ENCODE data around the gene BUD13.
"Not testable (repeated sequence)": the region's sequence is repeated elsewhere in the genome, so short reads cannot be mapped to it uniquely, and the experiment has no call there.

BUD13 gene, protein sequence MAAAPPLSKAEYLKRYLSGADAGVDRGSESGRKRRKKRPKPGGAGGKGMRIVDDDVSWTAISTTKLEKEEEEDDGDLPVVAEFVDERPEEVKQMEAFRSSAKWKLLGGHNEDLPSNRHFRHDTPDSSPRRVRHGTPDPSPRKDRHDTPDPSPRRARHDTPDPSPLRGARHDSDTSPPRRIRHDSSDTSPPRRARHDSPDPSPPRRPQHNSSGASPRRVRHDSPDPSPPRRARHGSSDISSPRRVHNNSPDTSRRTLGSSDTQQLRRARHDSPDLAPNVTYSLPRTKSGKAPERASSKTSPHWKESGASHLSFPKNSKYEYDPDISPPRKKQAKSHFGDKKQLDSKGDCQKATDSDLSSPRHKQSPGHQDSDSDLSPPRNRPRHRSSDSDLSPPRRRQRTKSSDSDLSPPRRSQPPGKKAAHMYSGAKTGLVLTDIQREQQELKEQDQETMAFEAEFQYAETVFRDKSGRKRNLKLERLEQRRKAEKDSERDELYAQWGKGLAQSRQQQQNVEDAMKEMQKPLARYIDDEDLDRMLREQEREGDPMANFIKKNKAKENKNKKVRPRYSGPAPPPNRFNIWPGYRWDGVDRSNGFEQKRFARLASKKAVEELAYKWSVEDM

GRCh38 chr11:116772443-116773202, at the start of gene BUD13:
BUD13 (minus strand) TSS chr11:116772987; CDS start chr11:116772964, 23 bp downstream.
- peak; percentile 94 for DNase-seq (ENCODE audit: low spot score)

- DNase-seq (ENCODE audit: low spot score) = no peak
Observed at GRCh38 chr11:116822575-116822974, 49.8 kb upstream of the BUD13 start.

- no peak for DNase-seq (ENCODE audit: low spot score)
Observed at GRCh38 chr11:116821050-116821918, 48.5 kb upstream of the BUD13 start.

GRCh38 chr11:116819049-116819448, 46.3 kb upstream of the BUD13 start:
- no peak for DNase-seq (ENCODE audit: low spot score)

DNA sequence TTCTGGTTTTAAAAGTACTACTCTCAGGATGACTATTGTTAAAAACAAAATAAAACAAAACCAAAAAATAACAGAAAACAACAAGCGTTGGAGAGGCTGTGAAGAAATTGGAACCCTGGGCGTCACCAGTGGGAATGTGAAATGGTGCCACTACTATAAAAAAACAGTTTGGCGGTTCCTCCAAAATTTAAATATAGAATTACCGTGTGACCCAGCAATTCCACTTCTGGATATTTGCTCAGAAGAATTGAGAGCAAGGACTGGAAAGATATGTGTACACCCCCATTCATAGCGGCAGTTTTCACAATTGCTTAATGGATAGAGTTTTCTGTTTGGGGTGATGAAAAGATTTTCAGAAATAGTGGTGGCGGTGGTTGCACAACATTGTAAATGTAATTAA, 41.7 kb upstream of the BUD13 start:
- no peak for DNase-seq (ENCODE audit: low spot score)

GRCh38 chr11:116813781-116814471, 41.1 kb upstream of the BUD13 start:
- DNase-seq (ENCODE audit: low spot score) = no peak

DNA sequence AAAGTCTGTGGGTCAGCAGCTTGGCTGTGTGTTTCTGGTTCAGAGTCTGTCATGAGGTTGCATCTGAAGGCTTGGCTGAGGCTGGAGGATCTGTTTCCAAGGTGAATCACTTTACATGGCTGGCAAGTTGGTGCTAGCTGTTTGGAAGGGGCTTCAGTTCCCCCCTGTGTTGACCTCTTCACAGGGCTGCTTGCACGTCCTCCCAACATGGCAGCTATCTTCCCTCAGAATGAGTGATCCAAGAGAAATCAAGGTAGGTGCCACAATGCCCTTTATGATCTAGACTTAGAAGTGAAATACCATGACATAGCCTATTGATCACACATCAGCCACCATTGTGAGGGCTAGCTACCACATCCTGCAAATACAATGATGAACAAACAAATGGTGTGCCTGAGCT, 40.4 kb upstream of the BUD13 start:
- no peak for DNase-seq (ENCODE audit: low spot score)

DNA sequence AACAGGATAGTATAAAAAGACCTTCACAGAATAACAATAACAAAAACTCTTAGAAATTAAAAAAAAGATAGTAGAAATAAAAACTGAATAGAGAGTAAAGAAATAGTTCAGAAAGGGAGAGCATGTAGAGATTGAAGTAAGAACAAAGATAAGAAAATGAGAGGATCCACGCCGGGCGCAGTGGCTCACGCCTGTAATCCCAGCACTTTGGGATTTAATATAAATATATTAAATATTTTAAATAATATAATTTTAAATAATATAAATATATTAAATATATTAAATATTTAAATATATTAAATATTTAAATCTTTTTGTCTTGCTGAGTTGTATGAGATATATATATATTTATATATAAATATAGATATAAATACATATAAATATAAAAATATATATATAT, 39.3 kb upstream of the BUD13 start:
- DNase-seq (ENCODE audit: low spot score) = no peak

DNA sequence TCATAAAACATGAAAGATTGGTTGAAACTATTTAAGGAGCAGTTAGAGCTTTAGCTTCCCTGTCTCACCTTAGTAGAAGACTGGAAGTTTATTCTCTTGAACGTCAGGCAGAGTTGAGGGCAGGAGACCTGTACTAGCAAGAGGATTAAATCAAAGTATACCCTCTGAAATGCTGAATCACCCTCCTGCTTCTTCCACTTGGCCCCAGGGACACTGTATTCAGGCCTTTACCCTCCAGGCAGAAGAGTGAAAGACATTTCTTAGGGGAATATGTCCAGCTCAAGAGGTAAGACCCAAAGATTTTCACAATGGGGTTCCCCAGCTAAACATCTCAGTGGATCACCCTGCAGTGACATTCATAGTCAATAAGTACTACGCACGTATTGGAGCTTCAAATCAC, 38.4 kb upstream of the BUD13 start:
- DNase-seq (ENCODE audit: low spot score) = no peak

- peak; percentile 25 for DNase-seq (ENCODE audit: low spot score)
Observed at GRCh38 chr11:116808262-116809175, 35.7 kb upstream of the BUD13 start.

DNA sequence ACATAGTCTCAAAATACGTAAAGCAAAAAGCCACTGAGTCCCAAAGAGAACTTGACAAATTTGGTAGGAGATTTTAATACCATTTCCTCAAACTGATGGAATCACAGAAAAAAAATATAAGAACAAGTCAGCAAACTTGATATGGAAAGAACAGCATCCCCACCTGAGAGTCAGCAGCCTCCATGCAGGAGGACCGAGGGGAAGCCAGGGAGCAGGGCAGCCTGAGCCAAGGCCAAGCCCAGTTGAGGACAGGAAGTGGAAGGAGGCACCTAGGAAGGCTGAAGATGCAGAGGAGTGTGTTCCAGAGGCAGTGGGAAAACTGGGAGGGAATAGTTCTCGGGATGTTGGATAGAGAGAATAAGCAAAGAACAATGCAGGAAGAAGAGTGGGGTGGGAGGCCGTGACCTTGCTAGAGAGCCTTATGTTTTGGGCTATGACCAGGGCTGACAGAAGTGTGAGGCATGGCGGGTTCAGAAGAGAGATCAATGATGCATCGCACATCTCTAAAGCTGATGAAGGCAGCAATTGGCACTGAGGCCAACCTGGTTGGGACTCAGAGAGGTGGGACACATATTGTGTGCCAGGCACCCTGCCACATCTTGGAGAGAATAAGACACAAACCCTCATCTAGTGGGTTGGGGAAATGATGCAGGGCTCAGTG, 34.9 kb upstream of the BUD13 start:
- DNase-seq (ENCODE audit: low spot score) = no peak

DNA sequence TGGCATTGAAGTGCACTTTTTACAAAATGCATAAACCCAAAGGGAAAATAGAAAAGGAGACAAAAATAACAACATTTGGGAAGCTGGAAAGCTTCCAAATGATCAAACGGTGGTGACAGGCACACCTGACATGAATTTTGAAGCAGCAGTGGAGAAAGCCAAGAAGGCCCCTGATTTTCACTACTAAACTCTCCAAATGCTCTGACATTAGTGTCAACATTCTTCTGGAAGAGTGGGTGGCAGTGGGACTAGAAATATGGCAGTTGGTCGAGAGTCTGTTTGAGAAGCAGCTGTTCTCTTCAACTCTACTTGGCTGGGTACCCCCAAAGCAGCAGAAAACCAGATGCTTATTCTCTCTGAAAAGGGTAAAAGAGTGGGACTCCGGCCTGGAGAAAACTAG, 31.2 kb upstream of the BUD13 start:
- DNase-seq (ENCODE audit: low spot score) = no peak

DNA sequence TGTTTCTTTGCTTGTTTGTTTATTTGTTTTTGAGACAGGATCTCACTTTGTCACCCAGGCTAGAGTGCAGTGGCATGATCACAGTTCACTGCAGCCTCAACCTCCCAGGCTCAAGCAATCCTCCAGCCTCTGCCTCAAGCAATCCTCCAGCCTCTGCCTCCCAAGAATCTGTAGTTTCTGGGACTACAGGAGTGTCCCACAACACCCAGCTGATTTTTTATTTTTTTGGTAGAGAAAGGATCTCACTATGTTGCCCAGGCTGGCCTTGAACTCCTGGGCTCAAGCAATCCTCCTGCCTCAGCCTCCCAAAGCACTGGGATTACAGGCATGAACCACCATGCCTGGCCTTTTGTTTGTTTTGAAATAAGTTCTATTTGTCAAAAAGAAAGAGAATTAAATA, 28.9 kb upstream of the BUD13 start:
- not testable (repeated sequence) for DNase-seq (ENCODE audit: low spot score)

GRCh38 chr11:116800610-116801009, 27.8 kb upstream of the BUD13 start:
- DNase-seq (ENCODE audit: low spot score) = no peak

- no peak for DNase-seq (ENCODE audit: low spot score)
Observed at GRCh38 chr11:116798368-116798767, 25.6 kb upstream of the BUD13 start.

- DNase-seq (ENCODE audit: low spot score) = no peak
Observed at GRCh38 chr11:116797816-116798215, 25.0 kb upstream of the BUD13 start.

DNA sequence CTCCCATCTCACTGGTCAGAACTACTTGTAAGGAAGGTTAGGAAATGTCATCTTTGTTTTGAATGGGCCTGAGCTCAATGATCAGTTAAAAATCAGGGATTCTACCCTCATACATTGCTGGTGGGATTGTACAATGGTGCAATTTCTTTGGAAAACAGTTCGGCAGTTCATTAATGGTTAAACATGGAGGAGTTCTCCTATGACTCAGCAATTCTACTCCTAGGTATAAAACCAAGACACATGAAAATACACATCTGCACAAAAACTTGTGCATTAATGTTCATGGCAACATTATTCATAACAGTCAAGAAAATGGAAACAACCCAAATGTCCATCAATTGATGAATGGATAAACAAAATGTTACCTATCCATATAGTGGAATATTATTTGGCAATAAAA, 23.8 kb upstream of the BUD13 start:
- DNase-seq (ENCODE audit: low spot score) = no peak

GRCh38 chr11:116794851-116795250, 22.1 kb upstream of the BUD13 start:
- no peak for DNase-seq (ENCODE audit: low spot score)

GRCh38 chr11:116793772-116794097, 20.9 kb upstream of the BUD13 start:
- DNase-seq (ENCODE audit: low spot score) = no peak
